A673 (cell line): ENCODE results near the gene FA2H.

ENCODE experiments used
- CTCF ChIP-seq: fragments of 300-800, 200-600 bp; sonication (generic); conservative IDR thresholded peaks from 2 replicates; pipeline ENCODE4 v1.5.1; 2017; ENCODE audit warnings: low read depth, mild to moderate bottlenecking, antibody characterized with exemption, low read length, moderate library complexity, mixed read lengths
- EZH2 ChIP-seq: fragments of 200-600 bp; sonication (generic); IDR thresholded peaks from 2 replicates; pipeline ENCODE4 v1.6.1; 2017; ENCODE audit warnings: borderline replicate concordance, low read depth, mild to moderate bottlenecking, mixed read lengths, antibody characterized with exemption, low read length; ENCODE audit not compliant: poor library complexity, severe bottlenecking

- TF ChIP-seq CTCF (no peak), EZH2 (no peak)
These were observed 986 bp downstream of the FA2H start for GRCh38 chr16:74773446-74774222.
